ENCODE results near the gene ADCY2.

GRCh38 chr5:7855611-7856010 is 459.7 kb downstream of the ADCY2 start:
- TF ChIP-seq, protein P1, sequence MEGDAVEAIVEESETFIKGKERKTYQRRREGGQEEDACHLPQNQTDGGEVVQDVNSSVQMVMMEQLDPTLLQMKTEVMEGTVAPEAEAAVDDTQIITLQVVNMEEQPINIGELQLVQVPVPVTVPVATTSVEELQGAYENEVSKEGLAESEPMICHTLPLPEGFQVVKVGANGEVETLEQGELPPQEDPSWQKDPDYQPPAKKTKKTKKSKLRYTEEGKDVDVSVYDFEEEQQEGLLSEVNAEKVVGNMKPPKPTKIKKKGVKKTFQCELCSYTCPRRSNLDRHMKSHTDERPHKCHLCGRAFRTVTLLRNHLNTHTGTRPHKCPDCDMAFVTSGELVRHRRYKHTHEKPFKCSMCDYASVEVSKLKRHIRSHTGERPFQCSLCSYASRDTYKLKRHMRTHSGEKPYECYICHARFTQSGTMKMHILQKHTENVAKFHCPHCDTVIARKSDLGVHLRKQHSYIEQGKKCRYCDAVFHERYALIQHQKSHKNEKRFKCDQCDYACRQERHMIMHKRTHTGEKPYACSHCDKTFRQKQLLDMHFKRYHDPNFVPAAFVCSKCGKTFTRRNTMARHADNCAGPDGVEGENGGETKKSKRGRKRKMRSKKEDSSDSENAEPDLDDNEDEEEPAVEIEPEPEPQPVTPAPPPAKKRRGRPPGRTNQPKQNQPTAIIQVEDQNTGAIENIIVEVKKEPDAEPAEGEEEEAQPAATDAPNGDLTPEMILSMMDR (IDR thresholded peaks at IDR 0.05), result no peak
- no peak for TF ChIP-seq POLR2A (IDR thresholded peaks at IDR 0.05)
- TF ChIP-seq POLR2AphosphoS5 (IDR thresholded peaks at IDR 0.05), result no peak
- no peak for TF ChIP-seq EP300 (IDR thresholded peaks at IDR 0.05)
